ENCODE results near the gene ATXN1. TPM values are rescaled to one million over a fixed set of nuclear protein-coding genes. Genes with fewer than 3 reads are reported as not detected.

The ATXN1 gene
- total RNA-seq, 4 donors from 2014 or later = 26.4 to 46.4 (median 36.1) TPM

DNA sequence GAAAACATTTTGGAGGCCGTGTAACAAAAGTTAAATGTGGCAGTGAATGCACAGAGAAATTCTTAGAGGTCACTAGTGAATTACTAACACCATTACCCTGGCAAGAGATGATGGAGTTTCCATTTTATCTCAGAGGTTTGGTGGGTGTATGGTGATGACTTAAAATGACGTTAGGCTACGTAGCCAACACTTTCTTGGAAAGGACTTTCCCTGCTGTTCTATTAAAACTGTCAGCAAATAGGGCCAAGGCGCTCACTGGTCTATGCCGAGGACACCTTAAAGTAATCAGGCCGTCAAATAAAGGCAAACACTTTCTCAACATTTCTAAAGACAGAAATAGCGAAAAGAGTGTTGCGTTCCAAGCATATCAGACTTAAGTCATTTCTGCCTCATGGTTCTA lies 362.1 kb downstream of the ATXN1 start:
- DNase-seq (ENCODE audit: low spot score) = no peak
- TF ChIP-seq, protein P1, sequence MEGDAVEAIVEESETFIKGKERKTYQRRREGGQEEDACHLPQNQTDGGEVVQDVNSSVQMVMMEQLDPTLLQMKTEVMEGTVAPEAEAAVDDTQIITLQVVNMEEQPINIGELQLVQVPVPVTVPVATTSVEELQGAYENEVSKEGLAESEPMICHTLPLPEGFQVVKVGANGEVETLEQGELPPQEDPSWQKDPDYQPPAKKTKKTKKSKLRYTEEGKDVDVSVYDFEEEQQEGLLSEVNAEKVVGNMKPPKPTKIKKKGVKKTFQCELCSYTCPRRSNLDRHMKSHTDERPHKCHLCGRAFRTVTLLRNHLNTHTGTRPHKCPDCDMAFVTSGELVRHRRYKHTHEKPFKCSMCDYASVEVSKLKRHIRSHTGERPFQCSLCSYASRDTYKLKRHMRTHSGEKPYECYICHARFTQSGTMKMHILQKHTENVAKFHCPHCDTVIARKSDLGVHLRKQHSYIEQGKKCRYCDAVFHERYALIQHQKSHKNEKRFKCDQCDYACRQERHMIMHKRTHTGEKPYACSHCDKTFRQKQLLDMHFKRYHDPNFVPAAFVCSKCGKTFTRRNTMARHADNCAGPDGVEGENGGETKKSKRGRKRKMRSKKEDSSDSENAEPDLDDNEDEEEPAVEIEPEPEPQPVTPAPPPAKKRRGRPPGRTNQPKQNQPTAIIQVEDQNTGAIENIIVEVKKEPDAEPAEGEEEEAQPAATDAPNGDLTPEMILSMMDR (IDR thresholded peaks at IDR 0.05) = no peak
- ATAC-seq (ENCODE audit: low FRiP score) = no peak

DNA sequence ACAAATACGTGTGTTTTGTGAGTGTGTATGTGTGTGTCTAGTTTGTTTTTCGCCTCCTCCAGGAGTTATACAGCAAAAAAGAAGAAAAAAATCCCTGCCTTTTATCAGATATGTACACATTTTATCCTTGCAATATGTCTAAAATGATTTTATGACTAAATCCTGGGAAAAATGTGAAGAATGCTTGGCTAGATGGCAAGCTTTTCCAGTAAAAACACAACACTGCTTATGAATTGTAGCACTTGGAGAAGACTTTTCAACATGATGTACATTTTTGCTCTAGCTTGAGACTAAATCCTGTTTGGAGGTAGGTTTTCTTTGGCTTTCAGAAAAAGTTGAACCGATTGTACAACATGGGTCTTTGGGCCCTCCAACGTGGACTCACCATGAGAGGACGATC lies 362.7 kb downstream of the ATXN1 start:
- TF ChIP-seq, protein P1 (IDR thresholded peaks at IDR 0.05) = no peak
- DNase-seq (ENCODE audit: low spot score) (no peak), ATAC-seq (ENCODE audit: low FRiP score) (no peak)

DNA sequence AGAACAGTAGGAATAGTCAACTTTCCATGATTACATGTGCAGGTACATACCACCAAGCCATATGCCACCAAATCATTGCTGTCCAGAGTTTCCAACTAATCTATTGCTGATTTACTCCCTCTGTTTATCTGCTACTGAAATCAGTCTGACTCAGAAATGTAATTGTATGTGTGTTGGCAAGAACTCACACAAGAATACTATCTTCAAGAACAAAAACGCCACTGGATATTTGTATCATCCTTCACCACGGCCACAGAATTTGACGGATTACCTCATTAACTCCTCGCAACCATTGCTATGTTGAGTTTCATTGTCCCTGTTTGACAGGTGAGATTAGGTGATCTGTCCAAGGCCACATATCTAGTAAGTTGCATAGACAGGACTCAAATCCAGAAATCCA lies 363.6 kb downstream of the ATXN1 start:
- DNase-seq (ENCODE audit: low spot score) (no peak), ATAC-seq (ENCODE audit: low FRiP score) (no peak)
- TF ChIP-seq, protein P1 (IDR thresholded peaks at IDR 0.05) = no peak

DNA sequence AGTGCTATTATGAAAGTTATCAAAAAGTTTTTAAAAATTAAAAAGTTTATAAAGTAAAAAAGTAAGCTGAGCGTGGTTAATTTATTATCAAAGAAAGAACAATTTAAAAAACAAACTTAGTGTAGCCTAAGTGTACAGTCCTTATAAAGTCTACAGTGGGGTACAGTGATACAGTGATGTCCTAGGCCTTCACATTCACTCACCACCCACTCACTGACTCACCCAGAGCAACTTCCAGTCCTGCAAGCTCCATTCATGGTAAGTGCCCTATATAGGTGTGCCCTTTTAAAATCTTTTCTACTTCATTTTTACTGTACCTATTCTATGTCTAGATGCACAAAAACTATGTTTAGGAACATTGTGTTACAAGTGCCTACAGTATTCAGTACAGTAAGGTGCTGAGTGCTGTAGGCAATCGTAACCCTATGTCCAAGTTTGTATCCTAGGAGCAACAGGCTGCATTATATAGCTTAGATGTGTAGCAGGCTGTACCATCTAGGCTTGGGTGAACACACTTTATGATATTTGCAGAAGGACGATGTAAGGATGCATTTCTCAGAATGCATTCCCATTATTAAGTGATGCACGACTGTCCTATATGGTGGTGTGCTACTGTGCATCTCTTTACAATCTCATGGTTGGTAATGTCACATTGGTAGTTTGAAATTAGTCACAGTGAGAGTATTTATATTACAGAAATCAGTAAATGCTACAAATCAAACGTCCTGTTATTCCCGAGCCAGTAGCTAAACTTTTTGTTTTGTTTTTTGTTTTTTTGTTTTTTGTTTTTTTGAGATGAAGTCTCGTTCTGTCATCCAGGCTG lies 364.6 kb downstream of the ATXN1 start:
- TF ChIP-seq, protein P1 (IDR thresholded peaks at IDR 0.05) = no peak

DNA sequence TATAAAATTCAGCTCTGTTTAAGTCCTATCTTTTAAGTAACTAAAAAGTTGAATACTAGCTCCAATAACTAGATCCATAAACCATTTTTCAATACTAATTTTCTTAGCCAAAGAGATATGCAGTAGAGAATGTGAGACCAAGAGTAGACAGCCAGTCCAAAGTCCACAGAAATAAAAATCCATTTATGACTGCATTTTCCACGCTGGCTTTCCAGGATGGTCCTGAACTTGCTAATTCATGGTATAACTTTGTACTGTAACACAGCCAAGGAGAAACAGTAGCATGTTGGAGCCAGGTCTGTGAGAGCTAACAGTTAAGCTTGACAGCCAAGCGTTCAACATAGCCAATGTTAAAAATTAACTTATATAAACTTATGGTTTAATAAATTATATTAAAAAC lies 366.6 kb downstream of the ATXN1 start:
- DNase-seq (ENCODE audit: low spot score) (no peak), ATAC-seq (ENCODE audit: low FRiP score) (no peak)
- TF ChIP-seq, protein P1 (IDR thresholded peaks at IDR 0.05) = no peak

More for the DNA sequence above, 364.6 kb downstream of the ATXN1 start:
- ATAC-seq (ENCODE audit: low FRiP score) (no peak), DNase-seq (ENCODE audit: low spot score) (no peak)

DNA sequence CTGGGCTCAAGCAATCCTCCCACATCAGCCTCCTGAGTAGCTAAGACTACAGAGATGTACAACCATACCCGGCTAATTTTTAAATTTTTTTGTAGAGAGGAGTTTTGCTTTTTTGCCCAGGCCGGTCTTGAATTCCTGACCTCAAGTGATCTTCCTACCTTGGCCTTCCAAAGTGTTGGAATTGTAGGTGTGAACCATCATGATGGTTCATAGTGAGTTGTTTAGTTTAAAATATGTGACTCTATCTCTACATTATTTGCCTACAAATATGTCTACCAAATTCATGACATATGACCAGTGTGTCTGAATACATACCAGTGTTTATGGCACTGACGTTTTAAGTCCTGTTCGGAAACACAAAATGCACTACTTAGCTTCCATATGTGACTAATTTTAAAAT lies 367.9 kb downstream of the ATXN1 start:
- ATAC-seq (ENCODE audit: low FRiP score) (no peak), DNase-seq (ENCODE audit: low spot score) (no peak)
- TF ChIP-seq, protein P1 (IDR thresholded peaks at IDR 0.05) = no peak

DNA sequence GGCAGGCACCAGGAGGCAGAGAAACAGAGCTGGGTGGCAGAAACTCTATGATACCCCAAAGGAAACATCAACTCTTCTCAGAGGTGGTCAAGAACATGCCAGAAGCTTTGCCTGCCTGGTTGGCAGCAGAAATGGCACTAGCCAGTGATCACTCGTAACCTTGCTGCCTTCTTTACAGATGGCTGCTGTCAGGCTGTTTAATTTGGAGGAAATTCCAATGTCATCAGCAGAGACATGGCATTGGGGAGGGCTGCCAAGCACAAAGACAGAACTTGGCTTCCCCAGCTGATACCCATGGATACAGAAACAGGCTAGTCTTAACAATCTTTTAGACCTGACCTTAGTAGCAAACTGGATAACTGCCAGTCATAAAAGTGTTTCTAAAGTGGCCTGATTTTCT lies 369.2 kb downstream of the ATXN1 start:
- ATAC-seq (ENCODE audit: low FRiP score) (no peak), DNase-seq (ENCODE audit: low spot score) (no peak)
- TF ChIP-seq, protein P1 (IDR thresholded peaks at IDR 0.05) = no peak
